Vagina (tissue), 2 donors: ENCODE results near the gene CLASP2.

Source experiments
- POLR2A ChIP-seq, 2 donors: fragments of 450-650 bp; IDR thresholded peaks; one replicate each; pipeline ENCODE4 v1.6.1; 2017; ENCODE audit warnings: antibody characterized with exemption in 2 of 2, mild to moderate bottlenecking in 2 of 2, moderate library complexity in 2 of 2
- POLR2AphosphoS5 ChIP-seq, 2 donors: sonication (generic); formaldehyde crosslinking; IDR thresholded peaks; one replicate each; pipeline ENCODE4 v1.9.0; 2017; ENCODE audit warnings: antibody characterized with exemption in 2 of 2, mild to moderate bottlenecking in 2 of 2, low read depth in 1 of 2; ENCODE audit not compliant: insufficient read depth in 1 of 2
- TF ChIP-seq, protein P1 (sequence below), 3 experiments: fragments of 450-650 bp in 2 of 3; fragments of 200-600 bp in 1 of 3; sonication (generic) in 1 of 3; IDR thresholded peaks; one replicate each; pipeline ENCODE4 v1.5.1; 2017 to 2019; ENCODE audit warnings: antibody characterized with exemption in 3 of 3, mild to moderate bottlenecking in 2 of 3, moderate library complexity in 2 of 3

DNA sequence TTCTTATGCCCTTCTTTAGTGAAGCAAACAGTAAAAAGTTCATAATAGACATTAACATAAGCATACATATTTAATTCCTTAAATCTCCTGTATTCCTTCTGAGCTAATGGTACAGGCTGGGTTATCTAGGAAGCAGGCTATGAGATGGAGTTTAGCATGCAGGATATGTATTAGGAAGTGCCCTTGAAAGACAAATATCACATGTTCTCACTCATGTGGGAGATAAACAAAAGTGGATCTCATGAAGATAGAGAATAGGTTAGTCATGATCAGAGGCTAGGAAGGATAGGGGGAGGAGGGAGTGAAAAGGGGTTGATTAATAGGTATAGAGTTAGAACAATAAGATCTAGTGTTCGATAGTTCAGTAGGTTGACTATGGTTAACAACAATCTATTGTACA is 105.4 kb downstream of the CLASP2 start:
- TF ChIP-seq POLR2A (IDR thresholded peaks at IDR 0.05): no peak
- TF ChIP-seq, protein P1, sequence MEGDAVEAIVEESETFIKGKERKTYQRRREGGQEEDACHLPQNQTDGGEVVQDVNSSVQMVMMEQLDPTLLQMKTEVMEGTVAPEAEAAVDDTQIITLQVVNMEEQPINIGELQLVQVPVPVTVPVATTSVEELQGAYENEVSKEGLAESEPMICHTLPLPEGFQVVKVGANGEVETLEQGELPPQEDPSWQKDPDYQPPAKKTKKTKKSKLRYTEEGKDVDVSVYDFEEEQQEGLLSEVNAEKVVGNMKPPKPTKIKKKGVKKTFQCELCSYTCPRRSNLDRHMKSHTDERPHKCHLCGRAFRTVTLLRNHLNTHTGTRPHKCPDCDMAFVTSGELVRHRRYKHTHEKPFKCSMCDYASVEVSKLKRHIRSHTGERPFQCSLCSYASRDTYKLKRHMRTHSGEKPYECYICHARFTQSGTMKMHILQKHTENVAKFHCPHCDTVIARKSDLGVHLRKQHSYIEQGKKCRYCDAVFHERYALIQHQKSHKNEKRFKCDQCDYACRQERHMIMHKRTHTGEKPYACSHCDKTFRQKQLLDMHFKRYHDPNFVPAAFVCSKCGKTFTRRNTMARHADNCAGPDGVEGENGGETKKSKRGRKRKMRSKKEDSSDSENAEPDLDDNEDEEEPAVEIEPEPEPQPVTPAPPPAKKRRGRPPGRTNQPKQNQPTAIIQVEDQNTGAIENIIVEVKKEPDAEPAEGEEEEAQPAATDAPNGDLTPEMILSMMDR (IDR thresholded peaks at IDR 0.05): no peak
- no peak for TF ChIP-seq POLR2AphosphoS5 (IDR thresholded peaks at IDR 0.05; ENCODE audit: insufficient read depth in 1 of 2, low read depth in 1 of 2)
